ENCODE data around the gene CNN1. TPM values are rescaled to one million over a fixed set of nuclear protein-coding genes. Genes with fewer than 3 reads are reported as not detected.

CNN1 gene
- not detected in 2 replicates for total RNA-seq

- DNase-seq (ENCODE audit: low read depth in 2 of 2), result no peak
Measured at GRCh38 chr19:11538232-11539036, at the start of gene CNN1. TSS of gene CNN1 (plus strand) at chr19:11538851. CDS start at chr19:11538928, 77 bp downstream.

GRCh38 chr19:11489378-11489777, 49.3 kb upstream of the CNN1 start:
- DNase-seq (ENCODE audit: low read depth in 2 of 2), result no peak

GRCh38 chr19:11494634-11495285, 43.9 kb upstream of the CNN1 start:
- no peak for DNase-seq (ENCODE audit: low read depth in 2 of 2)

- no peak for DNase-seq (ENCODE audit: low read depth in 2 of 2)
Measured at GRCh38 chr19:11495481-11495880, 43.2 kb upstream of the CNN1 start.

- DNase-seq (ENCODE audit: low read depth in 2 of 2), result no peak
Measured at GRCh38 chr19:11495885-11496284, 42.8 kb upstream of the CNN1 start.

GRCh38 chr19:11496391-11497163, 42.1 kb upstream of the CNN1 start:
- peak; percentile 47 to 80 for DNase-seq (ENCODE audit: low read depth in 2 of 2)

GRCh38 chr19:11499220-11499726, 39.4 kb upstream of the CNN1 start:
- DNase-seq (ENCODE audit: low read depth in 2 of 2), result no peak

- DNase-seq (ENCODE audit: low read depth in 2 of 2), result no peak
Measured at GRCh38 chr19:11499890-11500420, 38.7 kb upstream of the CNN1 start.

- DNase-seq (ENCODE audit: low read depth in 2 of 2), result no peak
Measured at GRCh38 chr19:11504502-11505031, 34.1 kb upstream of the CNN1 start.

- DNase-seq (ENCODE audit: low read depth in 2 of 2), result peak; percentile 89 to 98
Measured at GRCh38 chr19:11505032-11505503, 33.6 kb upstream of the CNN1 start.

- peak; percentile 88 to 94 for DNase-seq (ENCODE audit: low read depth in 2 of 2)
Measured at GRCh38 chr19:11505504-11506100, 33.0 kb upstream of the CNN1 start, which contains the start of gene ZNF653. TSS of gene ZNF653 (minus strand) at chr19:11505839. CDS start at chr19:11505786, 53 bp downstream.

- no peak for DNase-seq (ENCODE audit: low read depth in 2 of 2)
Measured at GRCh38 chr19:11506101-11506555, 32.5 kb upstream of the CNN1 start.

GRCh38 chr19:11506967-11507366, 31.7 kb upstream of the CNN1 start:
- DNase-seq (ENCODE audit: low read depth in 2 of 2), result no peak

GRCh38 chr19:11507370-11508078, 31.1 kb upstream of the CNN1 start:
- DNase-seq (ENCODE audit: low read depth in 2 of 2), result no peak

GRCh38 chr19:11510444-11510843, 28.2 kb upstream of the CNN1 start:
- DNase-seq (ENCODE audit: low read depth in 2 of 2), result no peak

GRCh38 chr19:11513946-11514345, 24.7 kb upstream of the CNN1 start:
- DNase-seq (ENCODE audit: low read depth in 2 of 2), result no peak

GRCh38 chr19:11519138-11519537, 19.5 kb upstream of the CNN1 start:
- no peak for DNase-seq (ENCODE audit: low read depth in 2 of 2)

GRCh38 chr19:11528551-11529341, 9.9 kb upstream of the CNN1 start, which contains the start of gene ECSIT:
TSS of gene ECSIT (minus strand) at chr19:11529134. CDS start at chr19:11519170, 9,964 bp downstream.
- peak; percentile 90 to 97 for DNase-seq (ENCODE audit: low read depth in 2 of 2)

GRCh38 chr19:11530432-11530831, 8.2 kb upstream of the CNN1 start:
- DNase-seq (ENCODE audit: low read depth in 2 of 2), result peak; percentile 66 to 87
